Measurements from ENCODE around the gene MYOM1.
A peak's percentile ranks its signal among the peaks of the same experiment; 100 is the strongest.

MYOM1 gene

GRCh38 chr18:3140986-3141639 lies 78.7 kb downstream of the MYOM1 start:
- no peak for ATAC-seq (replicated peaks; ENCODE audit: extremely low read depth, poor library complexity, severe bottlenecking)
- DNase-seq (ENCODE audit: low spot score in 2 of 2) = no peak
- no peaks in the 10 kb centered on the region for H3K9me3 Mint-ChIP-seq
- no peaks in the 10 kb centered on the region for H3K4me1 Mint-ChIP-seq
- H3K4me3 Mint-ChIP-seq = no peak overlapping the region
- H3K36me3 Mint-ChIP-seq (ENCODE audit: insufficient read depth) = no peaks in the 10 kb centered on the region
- H3K27ac Mint-ChIP-seq (ENCODE audit: low read depth) = no peak overlapping the region
- H3K27me3 Mint-ChIP-seq = no peaks in the 10 kb centered on the region

GRCh38 chr18:3140342-3140741 lies 79.4 kb downstream of the MYOM1 start:
- H3K27me3 Mint-ChIP-seq = no peaks in the 10 kb centered on the region
- no peak for DNase-seq (ENCODE audit: low spot score in 2 of 2)
- no peaks in the 10 kb centered on the region for H3K4me1 Mint-ChIP-seq
- ATAC-seq (replicated peaks; ENCODE audit: extremely low read depth, poor library complexity, severe bottlenecking) = no peak
- no peak overlapping the region for H3K4me3 Mint-ChIP-seq
- H3K9me3 Mint-ChIP-seq = no peaks in the 10 kb centered on the region
- no peak overlapping the region for H3K27ac Mint-ChIP-seq (ENCODE audit: low read depth)
- H3K36me3 Mint-ChIP-seq (ENCODE audit: insufficient read depth) = no peaks in the 10 kb centered on the region

- DNase-seq (ENCODE audit: low spot score in 2 of 2) (no peak), ATAC-seq (replicated peaks; ENCODE audit: extremely low read depth, poor library complexity, severe bottlenecking) (no peak)
- H3K27ac Mint-ChIP-seq (ENCODE audit: low read depth) = no peak overlapping the region
- no peaks in the 10 kb centered on the region for H3K9me3 Mint-ChIP-seq
- H3K4me3 Mint-ChIP-seq = no peak overlapping the region
- no peaks in the 10 kb centered on the region for H3K4me1 Mint-ChIP-seq
- no peaks in the 10 kb centered on the region for H3K36me3 Mint-ChIP-seq (ENCODE audit: insufficient read depth)
- no peaks in the 10 kb centered on the region for H3K27me3 Mint-ChIP-seq
These were observed 80.4 kb downstream of the MYOM1 start for GRCh38 chr18:3139406-3139805.

GRCh38 chr18:3138274-3138975 lies 81.3 kb downstream of the MYOM1 start:
- Mint-ChIP-seq H3K36me3 (ENCODE audit: insufficient read depth) (no peaks in the 10 kb centered on the region), H3K4me1 (no peaks in the 10 kb centered on the region), H3K27me3 (no peaks in the 10 kb centered on the region), H3K27ac (ENCODE audit: low read depth) (no peak overlapping the region), H3K9me3 (no peaks in the 10 kb centered on the region), H3K4me3 (no peak overlapping the region)
- no peak for ATAC-seq (replicated peaks; ENCODE audit: extremely low read depth, poor library complexity, severe bottlenecking)
- DNase-seq (ENCODE audit: low spot score in 2 of 2) = no peak

- ATAC-seq (replicated peaks; ENCODE audit: extremely low read depth, poor library complexity, severe bottlenecking) = no peak
- Mint-ChIP-seq H3K27ac (ENCODE audit: low read depth) (no peak overlapping the region), H3K4me3 (no peak overlapping the region), H3K36me3 (ENCODE audit: insufficient read depth) (no peaks in the 10 kb centered on the region), H3K4me1 (no peaks in the 10 kb centered on the region), H3K9me3 (no peaks in the 10 kb centered on the region), H3K27me3 (no peaks in the 10 kb centered on the region)
- DNase-seq (ENCODE audit: low spot score in 2 of 2) = no peak
These were observed 84.2 kb downstream of the MYOM1 start for GRCh38 chr18:3135536-3135935.

- H3K27me3 Mint-ChIP-seq = no peaks in the 10 kb centered on the region
- no peak overlapping the region for H3K27ac Mint-ChIP-seq (ENCODE audit: low read depth)
- peaks cover 8% of the 10 kb centered on the region for H3K4me1 Mint-ChIP-seq
- ATAC-seq (replicated peaks; ENCODE audit: extremely low read depth, poor library complexity, severe bottlenecking) = no peak
- no peaks in the 10 kb centered on the region for H3K36me3 Mint-ChIP-seq (ENCODE audit: insufficient read depth)
- H3K4me3 Mint-ChIP-seq = no peak overlapping the region
- no peak for DNase-seq (ENCODE audit: low spot score in 2 of 2)
- H3K9me3 Mint-ChIP-seq = no peaks in the 10 kb centered on the region
These were observed 87.1 kb downstream of the MYOM1 start for GRCh38 chr18:3132700-3133099.

- Mint-ChIP-seq H3K4me1 (peaks cover 8% of the 10 kb centered on the region), H3K4me3 (no peak overlapping the region), H3K27me3 (no peaks in the 10 kb centered on the region), H3K27ac (ENCODE audit: low read depth) (no peak overlapping the region), H3K9me3 (no peaks in the 10 kb centered on the region), H3K36me3 (ENCODE audit: insufficient read depth) (no peaks in the 10 kb centered on the region)
- DNase-seq (ENCODE audit: low spot score in 2 of 2) (no peak), ATAC-seq (replicated peaks; ENCODE audit: extremely low read depth, poor library complexity, severe bottlenecking) (no peak)
These were observed 89.4 kb downstream of the MYOM1 start for GRCh38 chr18:3130344-3130743.

GRCh38 chr18:3129053-3129864 lies 90.5 kb downstream of the MYOM1 start:
- Mint-ChIP-seq H3K27me3 (no peaks in the 10 kb centered on the region), H3K27ac (ENCODE audit: low read depth) (peak overlapping the region; percentile 2), H3K4me3 (no peak overlapping the region), H3K9me3 (no peaks in the 10 kb centered on the region), H3K4me1 (peaks cover 8% of the 10 kb centered on the region), H3K36me3 (ENCODE audit: insufficient read depth) (peaks cover 2% of the 10 kb centered on the region)
- DNase-seq (ENCODE audit: low spot score in 2 of 2) (peak; percentile 65 to 68), ATAC-seq (replicated peaks; ENCODE audit: extremely low read depth, poor library complexity, severe bottlenecking) (peak; percentile 97)

- Mint-ChIP-seq H3K9me3 (no peaks in the 10 kb centered on the region), H3K27me3 (no peaks in the 10 kb centered on the region), H3K4me1 (peaks cover 8% of the 10 kb centered on the region), H3K36me3 (ENCODE audit: insufficient read depth) (peaks cover 2% of the 10 kb centered on the region), H3K27ac (ENCODE audit: low read depth) (no peak overlapping the region), H3K4me3 (no peak overlapping the region)
- ATAC-seq (replicated peaks; ENCODE audit: extremely low read depth, poor library complexity, severe bottlenecking) (no peak), DNase-seq (ENCODE audit: low spot score in 2 of 2) (no peak)
These were observed 93.2 kb downstream of the MYOM1 start for GRCh38 chr18:3126457-3127097.

- Mint-ChIP-seq H3K4me3 (no peak overlapping the region), H3K36me3 (ENCODE audit: insufficient read depth) (peaks cover 2% of the 10 kb centered on the region), H3K4me1 (peaks cover 8% of the 10 kb centered on the region), H3K9me3 (no peaks in the 10 kb centered on the region), H3K27me3 (no peaks in the 10 kb centered on the region), H3K27ac (ENCODE audit: low read depth) (no peak overlapping the region)
- no peak for ATAC-seq (replicated peaks; ENCODE audit: extremely low read depth, poor library complexity, severe bottlenecking)
- no peak for DNase-seq (ENCODE audit: low spot score in 2 of 2)
These were observed 94.9 kb downstream of the MYOM1 start for GRCh38 chr18:3124822-3125221.

- Mint-ChIP-seq H3K4me3 (no peak overlapping the region), H3K27me3 (no peaks in the 10 kb centered on the region), H3K4me1 (no peaks in the 10 kb centered on the region), H3K27ac (ENCODE audit: low read depth) (no peak overlapping the region), H3K9me3 (no peaks in the 10 kb centered on the region), H3K36me3 (ENCODE audit: insufficient read depth) (peaks cover 3% of the 10 kb centered on the region)
- no peak for ATAC-seq (replicated peaks; ENCODE audit: extremely low read depth, poor library complexity, severe bottlenecking)
- DNase-seq (ENCODE audit: low spot score in 2 of 2) = no peak
These were observed 96.9 kb downstream of the MYOM1 start for GRCh38 chr18:3122851-3123250.

GRCh38 chr18:3121259-3121658 lies 98.5 kb downstream of the MYOM1 start:
- Mint-ChIP-seq H3K9me3 (no peaks in the 10 kb centered on the region), H3K36me3 (ENCODE audit: insufficient read depth) (peaks cover 3% of the 10 kb centered on the region), H3K4me1 (no peaks in the 10 kb centered on the region), H3K27ac (ENCODE audit: low read depth) (no peak overlapping the region), H3K4me3 (no peak overlapping the region), H3K27me3 (no peaks in the 10 kb centered on the region)
- ATAC-seq (replicated peaks; ENCODE audit: extremely low read depth, poor library complexity, severe bottlenecking) (no peak), DNase-seq (ENCODE audit: low spot score in 2 of 2) (no peak)
